Measurements from ENCODE around the gene GAL3ST2.
"Not testable (repeated sequence)": the region's sequence is repeated elsewhere in the genome, so short reads cannot be mapped to it uniquely, and the experiment has no call there.

GAL3ST2 gene

GRCh38 chr2:241753493-241753892, 23.1 kb upstream of the GAL3ST2 start:
- peaks cover 5% of the 10 kb centered on the region for H3K36me3 ChIP-seq (replicated peaks)
- TF ChIP-seq CTCF (IDR thresholded peaks at IDR 0.05; ENCODE audit: low read depth, low read length, missing control alignments) = no peak
- in situ Hi-C loops (cut with HindIII; ENCODE audit: low pct_ligation_motif_present, low sequenced_read_pairs) = no loop called here
- DNase-seq = no peak
- no peaks in the 10 kb centered on the region for H3K27me3 ChIP-seq (replicated peaks)
- H3K4me3 ChIP-seq (ENCODE audit: low read depth, low read length) = no peak overlapping the region
- no peak overlapping the region for H3K27ac ChIP-seq

- Histone ChIP-seq H3K27ac (no peak overlapping the region), H3K36me3 (replicated peaks) (peaks cover 2% of the 10 kb centered on the region), H3K4me3 (ENCODE audit: low read depth, low read length) (no peak overlapping the region), H3K27me3 (replicated peaks) (no peaks in the 10 kb centered on the region)
- no peak for TF ChIP-seq CTCF (IDR thresholded peaks at IDR 0.05; ENCODE audit: low read depth, low read length, missing control alignments)
- in situ Hi-C loops (cut with HindIII; ENCODE audit: low pct_ligation_motif_present, low sequenced_read_pairs) = no loop called here
- no peak for DNase-seq
Observed at GRCh38 chr2:241754042-241754441, 22.6 kb upstream of the GAL3ST2 start.

GRCh38 chr2:241755166-241755565, 21.5 kb upstream of the GAL3ST2 start:
- in situ Hi-C loops (cut with HindIII; ENCODE audit: low pct_ligation_motif_present, low sequenced_read_pairs) = no loop called here
- no peaks in the 10 kb centered on the region for H3K27me3 ChIP-seq (replicated peaks)
- no peak overlapping the region for H3K4me3 ChIP-seq (ENCODE audit: low read depth, low read length)
- no peak overlapping the region for H3K27ac ChIP-seq
- no peak for TF ChIP-seq CTCF (IDR thresholded peaks at IDR 0.05; ENCODE audit: low read depth, low read length, missing control alignments)
- no peaks in the 10 kb centered on the region for H3K36me3 ChIP-seq (replicated peaks)
- DNase-seq = no peak

GRCh38 chr2:241755777-241756176, 20.8 kb upstream of the GAL3ST2 start:
- Histone ChIP-seq H3K36me3 (replicated peaks) (no peaks in the 10 kb centered on the region), H3K4me3 (ENCODE audit: low read depth, low read length) (no peak overlapping the region), H3K27me3 (replicated peaks) (no peaks in the 10 kb centered on the region), H3K27ac (no peak overlapping the region)
- DNase-seq = no peak
- TF ChIP-seq CTCF (IDR thresholded peaks at IDR 0.05; ENCODE audit: low read depth, low read length, missing control alignments) = no peak
- in situ Hi-C loops (cut with HindIII; ENCODE audit: low pct_ligation_motif_present, low sequenced_read_pairs) = no loop called here

GRCh38 chr2:241759067-241759807, 17.4 kb upstream of the GAL3ST2 start:
- Histone ChIP-seq H3K4me3 (ENCODE audit: low read depth, low read length) (no peak overlapping the region), H3K27ac (no peak overlapping the region), H3K36me3 (replicated peaks) (no peaks in the 10 kb centered on the region), H3K27me3 (replicated peaks) (no peaks in the 10 kb centered on the region)
- in situ Hi-C loops (cut with HindIII; ENCODE audit: low pct_ligation_motif_present, low sequenced_read_pairs) = no loop called here
- TF ChIP-seq CTCF (IDR thresholded peaks at IDR 0.05; ENCODE audit: low read depth, low read length, missing control alignments) = no peak
- no peak for DNase-seq

- H3K4me3 ChIP-seq (ENCODE audit: low read depth, low read length); H3K27me3 ChIP-seq (replicated peaks); in situ Hi-C loops (cut with HindIII; ENCODE audit: low pct_ligation_motif_present, low sequenced_read_pairs); H3K27ac ChIP-seq; DNase-seq; H3K36me3 ChIP-seq (replicated peaks): not testable (repeated sequence)
Observed at GRCh38 chr2:241759893-241760292, 16.7 kb upstream of the GAL3ST2 start.
